Measurements from ENCODE around the gene DCLK1. TPM values are rescaled to one million over a fixed set of nuclear protein-coding genes. Genes with fewer than 3 reads are reported as not detected.
"Not testable (repeated sequence)": the region's sequence is repeated elsewhere in the genome, so short reads cannot be mapped to it uniquely, and the experiment has no call there.

Gene DCLK1
- total RNA-seq, 1 experiment from 2014 or later: 0.10 TPM

GRCh38 chr13:35984287-35984686 lies 146.9 kb downstream of the DCLK1 start:
- ATAC-seq: no peak
- ChIA-PET CTCF (no interaction called here), POLR2A (no interaction called here), RAD21 (ENCODE audit: low non-redundant PET in 1 of 2, low total read pairs in 2 of 2, uncharacterized antibody in 2 of 2, unreplicated experiment in 2 of 2) (no interaction called here)
- H3K27ac ChIP-seq (ENCODE audit: low read depth, low read length): no peak overlapping the region
- TF ChIP-seq MAX (IDR thresholded peaks at IDR 0.05) (no peak), CBX3 (IDR thresholded peaks at IDR 0.05; ENCODE audit: low read depth) (no peak), SP1 (IDR thresholded peaks at IDR 0.05; ENCODE audit: low read depth) (no peak), SIN3A (IDR thresholded peaks at IDR 0.05; ENCODE audit: low read depth) (no peak), JUND (IDR thresholded peaks at IDR 0.05) (no peak), EGR1 (IDR thresholded peaks at IDR 0.05; ENCODE audit: low read depth) (no peak), POLR2AphosphoS5 (IDR thresholded peaks at IDR 0.05; ENCODE audit: low read depth, low read length) (no peak), RAD21 (IDR thresholded peaks at IDR 0.05; ENCODE audit: low read depth) (no peak), EZH2 (IDR thresholded peaks at IDR 0.05) (no peak), TCF7L2 (IDR thresholded peaks at IDR 0.05; ENCODE audit: borderline replicate concordance, extremely low read depth, insufficient read depth, insufficient read length) (no peak), ZNF274 (IDR thresholded peaks at IDR 0.05; ENCODE audit: low read depth, low read length) (no peak), EZH2phosphoT487 (IDR thresholded peaks at IDR 0.05; ENCODE audit: borderline replicate concordance) (no peak)
- H3K4me1 ChIP-seq (ENCODE audit: control insufficient read depth in 1 of 2, insufficient read depth in 2 of 2, low read length in 2 of 2): no peaks in the 10 kb centered on the region
- no peaks in the 10 kb centered on the region for H3K27me3 ChIP-seq (ENCODE audit: insufficient read depth, low read length)
- H3K9me3 ChIP-seq (ENCODE audit: control insufficient read depth in 1 of 2, insufficient read depth in 1 of 2, low read depth in 1 of 2, low read length in 2 of 2): no peaks in the 10 kb centered on the region
- no peaks in the 10 kb centered on the region for H3K36me3 ChIP-seq (ENCODE audit: control insufficient read depth in 1 of 2, insufficient read depth in 2 of 2, low read length in 2 of 2)
- no peaks in the 10 kb centered on the region for H3K79me2 ChIP-seq (ENCODE audit: insufficient read depth, low read length)
- H3K9ac ChIP-seq (ENCODE audit: low read length): no peak overlapping the region
- H4K20me1 ChIP-seq (ENCODE audit: insufficient read depth): no peaks in the 10 kb centered on the region
- intact Hi-C loops (cut with micrococcal nuclease): no loop called here
- no peak for DNase-seq (ENCODE audit: low read depth, low spot score)
- H3K4me2 ChIP-seq (ENCODE audit: low read length): no peak overlapping the region
- no peak overlapping the region for H2AFZ ChIP-seq (ENCODE audit: low read depth, low read length, poor library complexity, severe bottlenecking)
- no peaks in the 10 kb centered on the region for H3K9me2 ChIP-seq (ENCODE audit: insufficient read depth)
- no peak overlapping the region for H3K4me3 ChIP-seq (replicated peaks in 1 of 2; ENCODE audit: low read depth in 1 of 2, low read length in 2 of 2)
- no TSS peak for BruUV-seq (replicated peaks)

DNA sequence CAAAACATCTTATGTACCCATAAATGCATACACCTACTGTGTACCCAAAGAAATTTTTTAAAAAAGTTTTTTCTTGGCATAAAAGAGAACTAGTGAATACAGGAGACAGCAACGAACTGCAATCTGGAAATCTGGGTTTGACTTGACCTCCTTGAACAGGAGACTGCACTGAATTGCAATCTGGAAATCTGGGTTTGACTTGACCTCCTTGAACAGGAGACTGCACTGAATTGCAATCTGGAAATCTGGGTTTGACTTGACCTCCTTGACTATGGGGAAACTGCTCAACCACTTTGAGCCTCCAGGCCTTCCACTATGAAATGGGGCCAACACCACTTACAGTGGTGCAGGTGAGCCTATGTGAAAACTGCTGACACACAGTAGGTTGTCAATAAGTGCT lies 147.5 kb downstream of the DCLK1 start:
- H3K4me2 ChIP-seq (ENCODE audit: low read length); H3K9ac ChIP-seq (ENCODE audit: low read length); H3K9me3 ChIP-seq (ENCODE audit: control insufficient read depth in 1 of 2, insufficient read depth in 1 of 2, low read depth in 1 of 2, low read length in 2 of 2); H3K4me1 ChIP-seq (ENCODE audit: control insufficient read depth in 1 of 2, insufficient read depth in 2 of 2, low read length in 2 of 2); H3K27me3 ChIP-seq (ENCODE audit: insufficient read depth, low read length); ATAC-seq; H4K20me1 ChIP-seq (ENCODE audit: insufficient read depth); H3K4me3 ChIP-seq (replicated peaks in 1 of 2; ENCODE audit: low read depth in 1 of 2, low read length in 2 of 2); H3K79me2 ChIP-seq (ENCODE audit: insufficient read depth, low read length); H3K9me2 ChIP-seq (ENCODE audit: insufficient read depth); BruUV-seq (replicated peaks); DNase-seq (ENCODE audit: low read depth, low spot score); intact Hi-C loops (cut with micrococcal nuclease); RAD21 ChIA-PET (ENCODE audit: low non-redundant PET in 1 of 2, low total read pairs in 2 of 2, uncharacterized antibody in 2 of 2, unreplicated experiment in 2 of 2); POLR2A ChIA-PET; H2AFZ ChIP-seq (ENCODE audit: low read depth, low read length, poor library complexity, severe bottlenecking); H3K27ac ChIP-seq (ENCODE audit: low read depth, low read length); CTCF ChIA-PET; H3K36me3 ChIP-seq (ENCODE audit: control insufficient read depth in 1 of 2, insufficient read depth in 2 of 2, low read length in 2 of 2): not testable (repeated sequence)
